ENCODE results near the gene DDX59. TPM values are rescaled to one million over a fixed set of nuclear protein-coding genes. Genes with fewer than 3 reads are reported as not detected.

DDX59 gene
- total RNA-seq, 1 experiment from 2014 or later = 16.0 TPM

DNA sequence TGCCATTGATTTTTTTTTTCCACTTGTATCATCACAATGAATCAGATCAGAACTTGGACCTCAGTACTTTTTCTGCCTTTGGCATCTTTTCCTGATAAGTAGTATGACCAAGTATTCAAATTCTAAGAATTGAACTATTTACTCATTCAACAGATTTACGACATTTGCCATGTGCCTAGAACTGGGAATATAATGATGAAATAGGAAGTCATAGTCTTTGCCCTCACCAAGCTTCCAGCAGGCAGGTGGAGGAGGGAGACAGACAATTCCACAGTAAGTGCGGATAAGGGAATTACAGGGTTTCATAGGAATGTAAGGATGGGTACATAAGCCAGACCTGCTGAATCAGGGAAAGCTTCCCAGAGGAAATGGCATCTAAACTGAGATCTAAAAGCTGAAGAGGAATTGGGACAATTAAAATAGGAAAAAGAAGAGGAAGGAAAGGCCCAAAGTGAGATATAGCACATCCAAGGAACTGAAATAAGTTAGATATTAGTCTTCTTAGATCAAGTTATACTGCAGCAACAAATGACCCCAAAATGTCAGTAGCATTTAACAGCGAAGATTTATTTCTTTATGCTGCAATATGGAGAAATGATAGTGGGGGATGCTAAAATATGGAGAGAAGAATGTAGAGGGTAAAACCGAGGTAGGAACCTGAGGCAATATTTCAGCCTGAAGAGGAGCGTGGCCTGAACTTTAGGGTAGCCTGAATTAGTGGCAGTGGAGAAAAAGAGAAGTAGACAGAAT lies 5.3 kb upstream of the DDX59 start:
- H3K9ac ChIP-seq (ENCODE audit: low read length) = no peak overlapping the region

More for the DNA sequence above, 5.3 kb upstream of the DDX59 start:
- no peaks in the 10 kb centered on the region for H3K36me3 ChIP-seq (ENCODE audit: control insufficient read depth in 1 of 2, insufficient read depth in 2 of 2, low read length in 2 of 2)
- TF ChIP-seq SRF (IDR thresholded peaks at IDR 0.05; ENCODE audit: low read depth) (no peak), ZBTB33 (IDR thresholded peaks at IDR 0.05; ENCODE audit: extremely low read depth, insufficient replicate concordance, low read length) (no peak), CEBPB (IDR thresholded peaks at IDR 0.05; ENCODE audit: low read depth) (peak; percentile 63), SP1 (IDR thresholded peaks at IDR 0.05; ENCODE audit: low read depth) (0 out of 2 replicates have a peak, but pooled peaks have one; percentile 21), RAD21 (IDR thresholded peaks at IDR 0.05; ENCODE audit: low read depth) (no peak), MAX (IDR thresholded peaks at IDR 0.05) (peak; percentile 71)
- H3K27ac ChIP-seq (ENCODE audit: low read depth, low read length) = no peak overlapping the region
- DNase-seq (ENCODE audit: low read depth, low spot score) (no peak), ATAC-seq (no peak)
- H4K20me1 ChIP-seq (ENCODE audit: insufficient read depth) = no peaks in the 10 kb centered on the region
- peaks cover 7% of the 10 kb centered on the region; the same call in 1 of the 2 replicates for H3K79me2 ChIP-seq (ENCODE audit: insufficient read depth, low read length)
- intact Hi-C loops (cut with micrococcal nuclease) = no loop called here
- no peaks in the 10 kb centered on the region for H3K9me2 ChIP-seq (ENCODE audit: insufficient read depth)
- ChIA-PET CTCF (no interaction called here), POLR2A (no interaction called here), RAD21 (ENCODE audit: low non-redundant PET in 1 of 2, low total read pairs in 2 of 2, uncharacterized antibody in 2 of 2, unreplicated experiment in 2 of 2) (no interaction called here)
- H3K4me1 ChIP-seq (ENCODE audit: control insufficient read depth in 1 of 2, insufficient read depth in 2 of 2, low read length in 2 of 2) = peaks cover 7 to 14% of the 10 kb centered on the region in 2 experiments
- BruUV-seq (replicated peaks) = no TSS peak
- no peak overlapping the region for H2AFZ ChIP-seq (ENCODE audit: low read depth, low read length, poor library complexity, severe bottlenecking)
- no peaks in the 10 kb centered on the region for H3K27me3 ChIP-seq (ENCODE audit: insufficient read depth, low read length)
- no peak overlapping the region for H3K4me3 ChIP-seq (replicated peaks in 1 of 2; ENCODE audit: low read depth in 1 of 2, low read length in 2 of 2)
- H3K9me3 ChIP-seq (ENCODE audit: control insufficient read depth in 1 of 2, insufficient read depth in 1 of 2, low read depth in 1 of 2, low read length in 2 of 2) = no peaks in the 10 kb centered on the region
- no peak overlapping the region for H3K4me2 ChIP-seq (ENCODE audit: low read length)
